GM21423 (cell line): ENCODE data around the gene PLIN5.

Experiments used
- ATAC-seq: cut with Tn5 transposase; IDR thresholded peaks from one replicate; pipeline ENCODE4 v1.9.1; 2021; ENCODE audit warnings: mild to moderate bottlenecking, moderate library complexity; ENCODE audit not compliant: unreplicated experiment

Gene PLIN5

DNA sequence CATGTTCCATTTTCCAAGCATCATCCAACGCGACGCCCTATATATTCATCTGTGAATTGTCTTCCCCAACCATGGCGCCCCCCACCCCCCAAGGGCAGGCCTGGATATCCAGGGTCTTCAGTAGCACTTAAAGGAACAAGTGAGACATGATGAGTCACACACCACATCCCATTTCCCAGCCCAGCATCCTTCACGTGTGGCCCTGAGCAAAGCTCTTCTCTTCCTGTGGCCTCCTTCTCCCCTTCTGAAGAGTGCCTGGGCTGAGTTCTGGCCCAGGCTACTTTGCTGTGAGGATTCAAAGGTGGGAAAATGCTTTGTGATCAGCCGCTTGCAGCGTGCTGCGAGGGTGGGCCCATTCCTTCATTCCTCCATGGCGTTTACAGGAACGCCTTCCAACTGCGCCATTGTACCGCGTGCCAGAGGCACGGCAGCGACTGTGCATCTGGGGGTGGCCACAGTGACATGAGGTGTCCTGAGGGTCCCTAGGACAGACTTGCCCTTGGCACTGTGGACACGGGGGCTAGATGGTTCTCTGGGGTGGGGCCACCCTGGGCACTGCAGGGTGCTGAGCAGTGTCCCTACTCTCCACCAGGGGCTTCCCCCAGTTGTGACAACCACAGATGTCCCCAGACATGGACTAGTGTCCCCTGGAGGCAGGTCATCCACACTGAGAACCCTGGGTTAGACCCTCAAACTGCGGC lies 28.4 kb downstream of the PLIN5 start:
- ATAC-seq = no peak

DNA sequence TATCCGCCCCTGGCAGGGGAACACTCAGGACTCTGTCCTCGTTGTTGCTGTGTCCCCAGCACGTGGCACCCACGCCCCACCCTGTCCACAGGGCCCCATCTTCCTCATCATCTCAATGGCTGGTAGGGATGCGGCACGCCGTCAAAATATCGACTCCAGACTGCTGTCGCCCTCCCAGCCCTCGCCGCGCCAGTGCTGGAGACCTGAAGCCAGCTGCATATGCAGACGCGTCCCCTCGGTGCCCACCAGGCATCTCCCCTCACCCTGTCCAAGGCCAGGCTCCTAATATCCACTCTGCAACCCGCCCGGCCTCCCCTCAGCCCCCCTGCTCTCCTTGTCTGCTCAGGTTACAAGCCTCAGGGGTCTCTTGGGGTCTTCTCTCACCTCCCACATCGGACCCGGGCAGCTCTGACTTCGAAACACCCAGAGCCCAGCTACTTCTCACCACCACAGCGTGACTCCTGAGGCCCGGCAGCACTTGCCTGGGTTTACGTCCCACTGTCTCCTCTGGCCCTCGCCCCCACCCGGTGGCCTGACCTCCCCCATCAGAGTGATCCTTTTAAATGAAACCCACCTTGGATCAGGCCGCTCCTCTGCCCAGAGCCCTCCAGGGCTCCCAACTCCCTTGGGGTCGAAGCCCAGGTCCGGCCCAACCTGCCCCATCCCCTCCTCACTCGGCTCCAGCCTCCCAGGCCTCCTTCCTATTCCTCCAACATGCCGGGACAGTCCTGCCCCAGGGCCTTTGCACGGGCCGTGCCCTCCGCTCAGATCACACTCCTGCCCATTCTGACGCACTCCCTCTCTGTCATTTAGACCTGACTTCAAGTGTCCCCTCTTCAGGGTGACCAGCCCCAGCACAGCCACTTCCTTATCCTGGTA lies 29.2 kb downstream of the PLIN5 start:
- ATAC-seq = no peak

DNA sequence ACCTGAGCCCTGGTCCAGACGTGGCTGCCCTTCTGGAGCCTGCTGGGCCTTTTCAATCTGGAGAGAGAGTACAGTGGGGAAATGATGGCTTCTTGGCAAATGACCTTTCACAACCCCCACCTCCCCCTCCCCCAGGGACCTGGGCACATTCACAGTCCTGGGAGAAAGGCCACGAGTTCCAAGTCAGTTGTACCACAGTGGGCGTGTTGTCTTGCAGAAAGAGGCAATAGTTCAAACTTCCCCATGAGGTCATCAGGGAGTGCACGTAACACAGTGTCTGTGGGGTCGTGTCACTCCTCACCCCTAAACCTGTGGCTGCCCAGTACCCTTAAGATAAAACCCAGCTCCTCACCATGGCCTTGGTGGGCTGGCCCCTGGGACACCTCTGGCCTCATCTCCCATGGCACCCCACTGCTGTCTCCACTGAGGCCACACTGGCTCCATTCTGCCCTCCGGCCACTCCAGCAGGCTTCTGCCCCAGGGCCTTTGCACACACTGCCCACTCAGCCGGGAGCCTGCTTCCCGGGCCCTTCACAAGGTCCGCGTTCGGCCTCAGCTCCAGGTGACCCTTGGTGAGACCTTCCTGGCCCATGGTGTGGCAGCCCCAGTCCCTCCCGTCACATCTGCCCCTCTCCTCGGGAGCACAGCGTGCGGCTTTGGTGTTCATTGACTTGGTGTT lies 30.0 kb downstream of the PLIN5 start:
- no peak for ATAC-seq

DNA sequence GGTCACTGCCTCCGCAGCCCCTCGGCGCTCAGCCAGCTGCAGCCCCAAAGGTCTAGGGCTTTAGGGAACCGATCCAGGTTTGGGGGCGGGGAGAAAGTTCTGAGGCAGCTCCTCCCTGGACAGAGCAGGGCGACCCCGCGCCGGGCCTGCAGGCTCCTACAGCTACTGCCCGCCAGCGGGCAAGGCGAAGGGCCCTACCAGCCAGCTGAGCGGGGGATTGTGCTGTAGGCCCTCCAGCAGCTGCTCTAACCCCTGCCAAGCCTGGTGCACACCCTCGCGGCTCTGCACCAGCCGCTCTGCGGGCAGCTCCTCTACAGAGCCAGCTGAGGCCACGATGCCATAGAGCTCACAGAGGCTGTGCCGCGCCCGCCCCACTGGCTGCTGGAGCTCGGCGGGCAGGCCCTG lies 30.7 kb downstream of the PLIN5 start:
- ATAC-seq = no peak

DNA sequence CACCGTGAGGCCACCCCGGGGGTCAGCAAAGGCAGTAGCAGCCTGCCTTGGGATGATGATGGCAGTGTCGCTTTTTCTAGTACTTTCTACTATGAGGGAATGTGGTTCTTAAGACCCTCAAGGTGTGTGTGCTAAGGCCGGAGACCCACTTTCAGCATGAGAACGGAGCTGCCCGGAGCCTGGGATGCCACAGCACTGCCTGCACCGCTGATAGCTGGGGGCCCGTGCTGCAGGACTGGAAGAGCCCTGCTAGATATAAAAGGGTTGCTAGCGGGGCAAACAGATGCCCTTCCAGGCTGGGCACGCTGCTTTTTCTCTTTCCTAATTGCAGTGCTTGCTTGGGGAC lies 31.2 kb downstream of the PLIN5 start:
- no peak for ATAC-seq

DNA sequence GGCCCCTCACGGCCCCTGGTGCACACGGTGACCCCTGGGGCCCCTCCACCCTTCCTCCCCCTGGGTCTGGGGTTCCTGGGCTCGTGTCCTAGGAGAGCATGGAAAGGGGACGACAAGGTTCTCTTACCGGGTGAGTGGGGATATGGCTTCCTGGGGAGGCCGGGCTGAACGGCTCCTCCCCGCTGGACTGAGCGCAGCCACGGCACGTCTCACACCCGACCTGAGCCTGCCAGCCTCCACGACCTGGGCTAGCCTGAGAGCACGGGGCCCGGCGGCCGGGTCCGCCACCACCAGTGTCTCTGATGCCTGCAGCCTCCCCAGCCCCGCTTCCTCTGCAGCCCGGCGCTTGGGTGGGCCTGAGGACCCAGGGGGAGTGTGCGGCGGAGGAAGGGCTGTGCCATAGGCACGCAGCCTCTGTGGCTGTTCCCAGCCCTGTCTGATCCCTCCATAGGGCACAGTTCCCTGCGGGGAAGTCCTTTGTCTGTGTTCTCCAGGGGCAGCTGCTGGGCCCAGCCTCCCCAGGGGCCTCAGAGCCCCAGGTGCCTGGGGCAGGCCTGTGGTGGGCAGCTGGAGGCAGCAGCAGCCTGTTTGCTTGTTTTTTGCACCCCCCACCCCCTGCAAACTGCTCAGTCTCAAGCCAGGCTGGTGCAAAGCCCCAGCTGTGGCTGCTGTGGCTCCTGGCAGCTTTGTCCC lies 31.7 kb downstream of the PLIN5 start:
- no peak for ATAC-seq

DNA sequence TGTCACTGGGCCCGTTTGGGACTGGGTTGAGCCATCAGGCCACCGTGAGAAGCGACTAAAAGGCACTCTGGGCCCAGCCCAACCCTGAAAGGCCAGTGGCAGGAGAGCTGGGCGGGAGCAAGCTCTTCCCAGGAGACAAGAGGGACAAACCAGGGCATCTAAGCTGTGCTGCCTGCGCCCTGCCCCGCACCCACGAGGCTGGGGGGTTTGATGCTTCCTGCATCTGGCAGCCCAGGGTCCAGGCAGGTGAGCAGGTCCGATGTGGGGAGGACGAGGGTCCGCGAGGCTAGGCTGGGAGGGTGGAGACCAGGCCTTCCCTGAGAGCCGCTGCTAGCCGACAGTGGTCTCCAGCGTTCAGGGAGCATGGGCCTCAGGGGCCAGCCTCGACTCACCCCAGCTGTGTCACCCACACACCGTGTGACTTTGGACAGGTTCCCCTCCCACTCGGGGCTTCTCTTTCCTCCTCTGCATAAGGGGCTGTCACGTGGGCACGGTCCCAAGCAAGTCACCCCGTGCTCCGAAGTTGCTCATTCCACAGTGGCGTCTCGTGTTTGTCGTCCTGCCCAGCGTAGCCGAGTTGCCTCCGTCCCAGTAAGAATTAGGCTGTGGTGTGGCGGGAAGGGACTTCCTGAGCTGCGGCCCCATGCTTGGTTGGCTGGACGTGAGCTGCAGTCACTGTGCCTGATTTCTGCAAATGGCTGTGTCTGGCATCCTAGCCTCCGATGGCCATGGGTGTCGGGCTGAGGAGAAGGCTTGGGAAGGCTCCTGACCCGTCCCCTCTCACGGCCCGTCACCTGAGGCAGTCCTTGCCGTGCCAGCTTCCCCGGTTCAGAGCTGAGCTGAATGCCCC lies 32.5 kb downstream of the PLIN5 start:
- ATAC-seq = no peak

DNA sequence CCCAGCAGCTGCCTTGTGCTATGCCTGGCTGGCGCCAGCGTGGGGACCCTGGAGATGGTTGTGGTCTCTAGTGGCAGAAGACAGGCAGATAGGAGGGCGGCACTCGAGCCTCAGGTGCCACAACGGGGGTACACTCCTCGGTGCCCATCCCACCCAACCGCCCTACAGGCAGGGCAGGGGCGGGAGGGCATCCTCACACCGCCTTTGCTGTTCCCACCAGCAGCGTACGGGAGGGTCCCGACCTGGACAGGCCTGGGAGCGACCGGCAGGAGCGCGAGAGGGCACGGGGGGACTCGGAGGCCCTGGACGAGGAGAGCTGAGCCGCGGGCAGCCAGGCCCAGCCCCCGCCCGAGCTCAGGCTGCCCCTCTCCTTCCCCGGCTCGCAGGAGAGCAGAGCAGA lies 33.3 kb downstream of the PLIN5 start:
- no peak for ATAC-seq

DNA sequence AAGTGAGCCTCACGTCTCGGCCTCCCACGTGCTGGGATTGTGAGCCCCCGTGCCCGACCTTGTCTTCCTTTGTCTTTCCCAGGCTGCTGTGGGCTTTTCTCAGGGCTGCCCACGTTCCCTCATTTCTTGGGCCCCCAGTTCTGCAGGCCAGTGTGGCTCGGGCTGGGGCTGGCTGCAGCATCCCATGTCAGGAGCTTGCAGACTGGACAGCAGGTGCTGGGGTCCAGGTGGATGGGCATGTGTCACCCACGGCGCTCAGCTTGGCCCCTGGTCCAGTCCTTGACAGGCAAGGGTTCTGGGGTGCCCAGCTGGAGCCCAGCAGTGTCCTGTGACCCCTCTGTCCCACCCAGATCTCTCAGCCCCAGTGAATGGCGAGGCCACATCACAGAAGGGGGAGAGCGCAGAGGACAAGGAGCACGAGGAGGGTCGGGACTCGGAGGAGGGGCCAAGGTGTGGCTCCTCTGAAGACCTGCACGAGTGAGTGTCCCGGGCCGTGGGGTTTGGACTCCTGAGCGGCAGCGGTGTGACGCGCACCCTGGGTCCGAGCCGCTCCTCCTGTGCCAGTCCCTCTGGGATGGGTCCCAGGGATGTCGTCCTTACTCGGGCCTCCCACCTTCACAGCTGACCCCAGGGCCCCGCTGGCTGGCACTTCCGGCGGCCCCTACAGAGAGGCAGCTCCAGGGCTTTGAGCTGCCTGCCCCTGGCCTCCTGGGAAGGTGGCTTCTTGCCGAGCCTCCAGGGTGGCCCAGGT lies 34.0 kb downstream of the PLIN5 start:
- ATAC-seq = no peak

DNA sequence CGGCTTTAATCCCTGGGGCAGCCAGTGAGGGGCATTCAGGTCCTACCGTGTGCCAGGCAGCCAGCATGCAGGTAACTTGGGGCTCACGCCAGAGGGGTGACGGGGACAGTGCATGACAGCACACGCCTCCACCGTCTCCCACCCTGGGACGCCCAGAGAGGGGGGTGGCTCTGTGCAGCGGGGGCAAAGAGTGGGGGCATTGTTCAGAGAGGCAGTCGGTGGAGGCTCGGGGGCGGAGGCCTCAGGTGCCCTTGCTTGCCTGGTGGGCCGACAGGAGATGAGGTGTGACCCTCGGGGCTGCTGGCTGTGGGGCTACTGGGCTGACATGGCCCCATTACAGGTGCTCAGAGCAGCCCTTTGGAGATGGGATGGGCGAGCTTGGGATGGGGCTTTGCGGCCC lies 35.2 kb downstream of the PLIN5 start:
- no peak for ATAC-seq

DNA sequence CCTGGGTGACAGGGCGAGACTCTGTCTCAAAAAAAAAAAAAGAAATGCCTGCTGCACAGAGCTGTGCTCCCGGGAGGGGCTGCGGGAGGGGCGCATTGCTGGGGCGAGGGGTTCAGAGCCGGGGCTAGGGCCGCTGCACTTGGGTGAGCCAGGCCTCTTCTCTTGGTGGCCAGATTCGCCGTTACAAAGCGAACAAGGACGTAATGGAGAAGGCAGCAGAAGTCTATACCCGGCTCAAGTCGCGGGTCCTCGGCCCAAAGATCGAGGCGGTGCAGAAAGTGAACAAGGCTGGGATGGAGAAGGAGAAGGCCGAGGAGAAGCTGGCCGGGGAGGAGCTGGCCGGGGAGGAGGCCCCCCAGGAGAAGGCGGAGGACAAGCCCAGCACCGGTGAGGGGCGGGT lies 35.7 kb downstream of the PLIN5 start:
- ATAC-seq = no peak

DNA sequence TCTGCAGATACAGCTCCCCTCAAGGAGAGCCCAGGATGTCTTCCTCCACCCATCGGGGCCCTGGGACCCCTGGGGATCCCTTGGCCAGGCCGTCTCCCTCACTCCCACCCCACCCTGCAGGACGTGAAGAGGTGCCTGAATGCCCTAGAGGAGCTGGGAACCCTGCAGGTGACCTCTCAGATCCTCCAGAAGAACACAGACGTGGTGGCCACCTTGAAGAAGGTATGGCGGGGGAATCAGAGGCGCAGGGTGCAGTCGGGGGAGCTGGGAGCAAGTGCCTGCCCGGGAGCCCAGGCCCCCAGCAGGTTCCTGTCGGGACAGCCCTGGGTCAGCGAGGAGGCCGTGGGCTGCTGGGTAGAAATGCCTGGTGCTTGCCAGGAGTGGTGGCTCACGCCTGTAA lies 36.3 kb downstream of the PLIN5 start:
- no peak for ATAC-seq

DNA sequence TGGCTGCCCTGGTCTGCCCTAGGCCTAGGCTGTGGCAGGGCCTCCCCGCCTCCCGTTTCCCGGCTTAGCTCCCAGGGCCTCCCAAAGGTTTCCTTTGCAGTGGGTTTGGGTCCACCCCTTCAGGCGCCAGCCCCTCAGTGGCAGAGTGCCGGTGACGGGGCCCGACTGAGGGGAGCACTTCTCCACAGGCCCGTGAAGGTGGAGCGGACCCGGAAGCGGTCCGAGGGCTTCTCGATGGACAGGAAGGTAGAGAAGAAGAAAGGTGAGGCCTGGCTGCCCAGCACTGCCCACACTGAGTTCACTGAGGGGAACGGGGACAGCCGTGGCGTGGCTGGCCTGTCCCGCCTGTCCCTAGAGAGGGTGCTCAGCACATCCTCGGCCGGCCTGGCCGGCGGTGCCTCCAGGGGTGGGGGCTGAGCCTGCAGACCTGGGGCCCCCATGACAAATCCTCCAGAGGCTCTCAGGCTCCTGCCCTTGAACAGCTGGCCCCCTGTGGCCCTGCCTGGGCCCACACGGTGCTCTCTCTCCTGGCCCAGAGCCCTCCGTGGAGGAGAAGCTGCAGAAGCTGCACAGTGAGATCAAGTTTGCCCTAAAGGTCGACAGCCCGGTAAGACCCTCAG lies 37.1 kb downstream of the PLIN5 start:
- no peak for ATAC-seq

DNA sequence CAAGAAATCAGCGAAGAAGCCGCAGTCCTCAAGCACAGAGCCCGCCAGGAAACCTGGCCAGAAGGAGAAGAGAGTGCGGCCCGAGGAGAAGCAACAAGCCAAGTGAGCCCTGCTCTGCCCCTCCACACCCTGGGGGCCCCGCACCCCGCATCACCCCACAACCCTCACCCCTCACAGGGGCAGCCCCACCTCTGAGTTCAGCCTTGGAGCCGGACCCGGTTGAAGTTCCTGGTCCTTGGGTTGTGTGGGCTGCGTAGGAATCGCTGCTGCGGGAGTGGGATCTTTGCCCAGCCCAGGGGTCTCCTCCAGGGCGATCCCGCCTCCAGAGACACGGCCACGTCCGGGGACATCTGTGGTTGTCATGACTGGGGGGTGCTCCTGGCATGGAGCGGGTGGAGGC lies 38.7 kb downstream of the PLIN5 start:
- ATAC-seq = no peak

DNA sequence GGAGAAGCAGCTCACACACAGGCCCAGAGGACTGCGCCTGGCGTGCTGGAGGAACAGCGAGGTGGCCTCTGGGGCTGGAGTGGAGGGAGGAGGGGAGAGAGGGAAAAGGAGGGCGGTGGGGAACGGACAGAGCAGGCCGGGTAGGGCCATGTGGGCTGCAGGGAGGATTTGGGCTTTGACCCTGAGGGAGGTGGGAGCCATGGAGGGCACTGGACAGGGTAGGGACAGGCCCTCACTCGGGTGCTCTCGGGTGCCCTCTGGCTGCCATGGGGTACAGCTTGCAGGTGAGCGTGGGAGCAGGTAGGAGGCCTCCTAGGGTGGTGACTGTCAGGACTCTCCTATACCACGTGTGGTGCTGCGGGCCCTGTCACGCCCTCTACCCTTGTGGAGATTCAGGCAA lies 39.6 kb downstream of the PLIN5 start:
- ATAC-seq = no peak

DNA sequence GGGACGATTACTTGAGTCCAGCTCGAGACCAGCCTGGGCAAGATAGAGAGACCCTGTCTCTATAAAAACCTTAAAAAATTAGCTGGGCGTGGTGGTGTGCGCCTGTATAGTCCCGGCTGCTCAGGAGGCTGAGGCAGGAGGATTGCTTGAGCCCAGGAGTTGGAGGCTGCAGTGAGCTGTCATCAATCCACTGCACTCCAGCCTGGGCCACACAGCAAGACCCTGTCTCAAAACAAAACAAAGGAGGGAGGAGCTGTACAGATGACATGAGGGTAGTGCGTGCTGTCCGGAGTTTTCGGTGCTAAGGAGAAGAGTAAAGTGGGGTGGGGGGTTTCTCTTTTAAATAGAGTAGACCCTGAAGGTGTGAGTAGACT lies 40.3 kb downstream of the PLIN5 start:
- no peak for ATAC-seq

DNA sequence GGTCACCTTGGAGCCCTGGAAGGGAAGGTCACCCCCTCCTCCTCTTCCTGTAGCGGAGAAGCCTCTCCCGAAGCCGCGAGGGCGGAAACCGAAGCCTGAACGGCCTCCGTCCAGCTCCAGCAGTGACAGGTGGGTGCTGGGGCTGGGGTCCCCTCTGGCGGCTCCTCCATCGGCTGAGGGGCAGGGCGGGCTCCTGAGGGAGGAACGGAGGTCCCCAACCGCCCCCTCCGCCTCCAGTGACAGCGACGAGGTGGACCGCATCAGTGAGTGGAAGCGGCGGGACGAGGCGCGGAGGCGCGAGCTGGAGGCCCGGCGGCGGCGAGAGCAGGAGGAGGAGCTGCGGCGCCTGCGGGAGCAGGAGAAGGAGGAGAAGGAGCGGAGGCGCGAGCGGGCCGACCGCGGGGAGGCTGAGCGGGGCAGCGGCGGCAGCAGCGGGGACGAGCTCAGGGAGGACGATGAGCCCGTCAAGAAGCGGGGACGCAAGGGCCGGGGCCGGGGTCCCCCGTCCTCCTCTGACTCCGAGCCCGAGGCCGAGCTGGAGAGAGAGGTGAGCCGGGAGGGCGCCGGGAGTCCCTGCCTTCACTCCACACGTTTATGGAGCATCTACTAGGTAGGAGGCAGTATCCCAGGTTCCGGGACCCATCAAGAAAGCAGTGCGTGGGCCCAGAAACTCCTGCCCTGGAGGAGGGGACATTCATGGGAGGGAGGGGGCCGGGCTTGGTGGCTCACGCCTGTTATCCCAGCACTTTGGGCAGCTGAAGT lies 40.9 kb downstream of the PLIN5 start:
- no peak for ATAC-seq

DNA sequence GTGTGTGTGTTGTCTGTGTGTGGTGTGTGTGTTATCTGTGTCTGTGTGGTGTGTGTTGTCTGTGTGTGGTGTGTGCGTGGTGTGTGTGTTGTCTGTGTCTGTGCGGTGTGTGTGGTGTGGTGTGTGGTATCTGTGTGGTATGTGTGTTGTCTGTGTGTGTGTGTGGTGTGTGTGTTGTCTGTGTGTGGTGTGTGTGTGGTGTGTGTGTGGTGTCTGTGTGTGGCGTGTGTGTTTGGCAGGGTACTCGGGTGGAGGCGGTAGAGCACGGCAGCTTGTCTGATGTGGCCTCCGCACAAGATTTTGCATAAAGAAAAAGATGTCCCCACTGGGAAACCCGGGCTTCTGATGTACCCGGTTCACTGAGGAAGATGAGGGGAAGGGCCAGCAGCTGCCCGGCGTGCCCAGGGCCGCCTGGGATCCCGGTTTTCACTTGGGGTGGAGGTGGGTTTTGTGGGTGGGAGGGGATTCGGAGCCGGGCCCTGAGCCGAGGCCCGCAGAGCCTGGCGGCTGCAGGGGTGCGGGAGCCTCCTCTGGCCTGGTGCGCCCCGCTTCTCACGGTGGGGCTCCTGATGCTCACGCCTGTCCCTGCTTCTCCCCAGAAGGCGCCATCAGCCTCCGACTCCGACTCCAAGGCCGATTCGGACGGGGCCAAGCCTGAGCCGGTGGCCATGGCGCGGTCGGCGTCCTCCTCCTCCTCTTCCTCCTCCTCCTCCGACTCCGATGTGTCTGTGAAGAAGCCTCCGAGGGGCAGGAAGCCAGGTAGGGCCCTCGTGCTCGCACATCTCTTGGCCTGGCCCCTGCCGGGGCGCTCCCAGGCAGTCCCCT lies 41.7 kb downstream of the PLIN5 start:
- no peak for ATAC-seq
